AG09309 (cell line): ENCODE measurements around the gene KRTAP1-1.
A peak's percentile ranks its signal among the peaks of the same experiment; 100 is the strongest.

Experiments used
- DNase-seq: peaks from one replicate; pipeline ENCODE4 v3.0.0-alpha.2; 2010; ENCODE audit warnings: low read depth
- H3K4me3 ChIP-seq: 2 replicates; pipeline ENCODE4 v1.5.1; 2011; ENCODE audit warnings: mild to moderate bottlenecking, low read depth, low read length, moderate library complexity; ENCODE audit not compliant: control insufficient read depth
- TF ChIP-seq, protein P1 (sequence below): IDR thresholded peaks from 2 replicates; pipeline ENCODE4 v1.5.1; 2011; ENCODE audit warnings: mild to moderate bottlenecking, low read depth, low read length, inconsistent platforms; ENCODE audit not compliant: insufficient read depth, control insufficient read depth; ENCODE audit errors: missing control alignments

KRTAP1-1 gene

GRCh38 chr17:41029633-41030245 lies 11.5 kb downstream of the KRTAP1-1 start, which contains the start of gene KRTAP1-4:
KRTAP1-4 (minus strand) TSS chr17:41030195; CDS start chr17:41030078, 117 bp downstream.
- DNase-seq, result no peak
- TF ChIP-seq, protein P1, sequence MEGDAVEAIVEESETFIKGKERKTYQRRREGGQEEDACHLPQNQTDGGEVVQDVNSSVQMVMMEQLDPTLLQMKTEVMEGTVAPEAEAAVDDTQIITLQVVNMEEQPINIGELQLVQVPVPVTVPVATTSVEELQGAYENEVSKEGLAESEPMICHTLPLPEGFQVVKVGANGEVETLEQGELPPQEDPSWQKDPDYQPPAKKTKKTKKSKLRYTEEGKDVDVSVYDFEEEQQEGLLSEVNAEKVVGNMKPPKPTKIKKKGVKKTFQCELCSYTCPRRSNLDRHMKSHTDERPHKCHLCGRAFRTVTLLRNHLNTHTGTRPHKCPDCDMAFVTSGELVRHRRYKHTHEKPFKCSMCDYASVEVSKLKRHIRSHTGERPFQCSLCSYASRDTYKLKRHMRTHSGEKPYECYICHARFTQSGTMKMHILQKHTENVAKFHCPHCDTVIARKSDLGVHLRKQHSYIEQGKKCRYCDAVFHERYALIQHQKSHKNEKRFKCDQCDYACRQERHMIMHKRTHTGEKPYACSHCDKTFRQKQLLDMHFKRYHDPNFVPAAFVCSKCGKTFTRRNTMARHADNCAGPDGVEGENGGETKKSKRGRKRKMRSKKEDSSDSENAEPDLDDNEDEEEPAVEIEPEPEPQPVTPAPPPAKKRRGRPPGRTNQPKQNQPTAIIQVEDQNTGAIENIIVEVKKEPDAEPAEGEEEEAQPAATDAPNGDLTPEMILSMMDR, result no peak
- no peak within 1 kb of the TSS for H3K4me3 ChIP-seq

DNA sequence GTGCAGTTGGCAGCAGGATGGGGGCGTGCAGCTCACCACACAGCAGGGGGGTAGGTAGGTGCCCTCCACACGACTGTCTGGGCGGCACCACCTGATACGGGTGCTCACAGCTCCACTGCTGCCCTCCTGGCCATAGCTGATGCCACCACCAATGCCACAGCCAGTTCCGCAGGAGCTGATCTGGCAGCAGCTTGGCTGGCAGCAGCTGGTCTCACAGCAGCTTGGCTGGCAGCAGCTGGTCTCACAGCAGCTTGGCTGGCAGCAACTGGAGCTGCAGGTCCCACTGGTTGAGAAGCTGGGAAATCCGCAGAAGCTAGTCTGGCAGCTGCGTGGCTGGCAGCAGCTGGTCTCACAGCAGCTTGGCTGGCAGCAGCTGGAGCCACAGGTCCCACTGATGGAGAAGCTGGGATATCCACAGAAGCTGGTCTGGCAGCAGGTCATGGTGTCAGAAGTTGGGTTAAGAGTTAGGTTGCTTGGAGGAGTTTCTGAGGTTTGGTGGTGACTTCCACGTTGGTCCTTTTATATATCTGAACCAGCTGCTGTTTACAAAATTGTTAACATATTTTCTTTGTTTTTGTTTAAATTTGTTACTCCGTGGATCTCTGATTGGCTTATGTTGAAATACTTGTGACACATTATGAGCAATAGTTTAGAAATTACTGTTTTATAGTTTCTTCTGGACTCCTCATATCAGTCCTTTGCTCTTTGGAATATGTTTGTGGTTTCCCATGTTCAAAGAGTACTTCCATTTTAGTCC lies 14.4 kb downstream of the KRTAP1-1 start, which contains the start of gene KRTAP1-5:
TSS of gene KRTAP1-5 (minus strand) at position 494 of the 757 bp plus-strand sequence. CDS start at position 441, 53 bp downstream.
- H3K4me3 ChIP-seq, result peak within 1 kb of the TSS; percentile 22
- TF ChIP-seq, protein P1, result no peak
- peak; percentile 94 for DNase-seq

DNA sequence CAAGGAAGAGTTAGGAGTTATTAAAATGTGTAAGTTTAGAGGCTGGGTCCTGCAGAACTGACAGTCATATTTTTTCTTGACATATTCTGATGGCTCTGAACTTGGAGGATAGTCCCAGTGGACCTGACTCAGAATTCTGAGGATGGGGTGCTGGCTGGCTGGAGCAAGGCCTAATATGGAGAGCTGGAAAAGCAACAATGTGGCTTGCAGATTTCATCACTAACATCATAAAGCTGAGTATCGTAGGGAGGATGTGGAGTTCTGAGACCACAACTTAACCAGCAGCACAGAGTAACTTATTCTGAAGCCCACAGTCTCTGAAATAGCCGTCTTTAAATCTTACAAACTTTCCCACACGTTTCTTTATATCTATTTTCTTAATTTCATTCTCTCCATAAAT lies 16.6 kb downstream of the KRTAP1-1 start:
- TF ChIP-seq, protein P1, result no peak
- no peak for DNase-seq
- no peak overlapping the region for H3K4me3 ChIP-seq

- TF ChIP-seq, protein P1, result no peak
- no peak overlapping the region for H3K4me3 ChIP-seq
- DNase-seq, result no peak
These were observed 20.9 kb downstream of the KRTAP1-1 start for GRCh38 chr17:41020336-41020735.

DNA sequence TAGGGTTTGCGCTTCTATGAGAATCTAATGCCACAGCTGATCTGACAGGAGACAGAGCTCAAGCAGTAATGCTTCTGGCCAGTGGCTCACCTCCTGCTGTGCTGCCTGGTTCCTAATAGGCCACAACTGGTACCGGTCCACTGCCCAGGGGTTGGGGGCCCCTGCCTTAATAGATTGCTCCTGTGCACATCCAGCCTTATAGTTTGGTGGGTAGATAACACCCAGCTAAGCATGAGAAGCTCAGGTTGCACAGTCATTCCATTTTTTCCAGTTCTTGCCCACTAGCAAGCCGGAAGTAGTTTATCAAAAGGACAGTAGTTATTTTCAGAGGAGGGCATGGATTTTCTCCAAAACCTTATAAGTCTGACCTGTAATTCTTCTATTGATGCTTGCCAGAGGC lies 21.8 kb downstream of the KRTAP1-1 start:
- TF ChIP-seq, protein P1, result no peak
- no peak overlapping the region for H3K4me3 ChIP-seq
- no peak for DNase-seq

- H3K4me3 ChIP-seq, result no peak overlapping the region
- DNase-seq, result no peak
- TF ChIP-seq, protein P1, result no peak
These were observed 22.7 kb downstream of the KRTAP1-1 start for GRCh38 chr17:41018541-41018940.
